ENCODE measurements around the gene CELF2.

- TF ChIP-seq CTCF (IDR thresholded peaks at IDR 0.05 in 4 of 5, conservative IDR thresholded peaks at IDR 0.05 in 1 of 5) (no peak), POLR2A (IDR thresholded peaks at IDR 0.05) (no peak)
Observed at GRCh38 chr10:11197266-11197712, 179.6 kb downstream of the CELF2 start.
